Lung microvascular endothelial cell (primary cell): ENCODE results near the gene GAP43. TPM values are rescaled to one million over a fixed set of nuclear protein-coding genes. Genes with fewer than 3 reads are reported as not detected.

Experiments
- DNase-seq, 2 donors: peaks; one replicate each; pipeline versions ENCODE4 v3.0.0 to v3.0.0-alpha.2; 2010; ENCODE audit warnings: low read depth in 2 of 2
- total RNA-seq: library from RNA; depleted of rRNA; stranded (reverse); fragments of >200 nt; gene quantifications from 2 replicates; pipeline ENCODE4 v1.2.1, GENCODE V29; 2014

Gene GAP43
- total RNA-seq, 1 donor from 2014 or later, result not detected

DNA sequence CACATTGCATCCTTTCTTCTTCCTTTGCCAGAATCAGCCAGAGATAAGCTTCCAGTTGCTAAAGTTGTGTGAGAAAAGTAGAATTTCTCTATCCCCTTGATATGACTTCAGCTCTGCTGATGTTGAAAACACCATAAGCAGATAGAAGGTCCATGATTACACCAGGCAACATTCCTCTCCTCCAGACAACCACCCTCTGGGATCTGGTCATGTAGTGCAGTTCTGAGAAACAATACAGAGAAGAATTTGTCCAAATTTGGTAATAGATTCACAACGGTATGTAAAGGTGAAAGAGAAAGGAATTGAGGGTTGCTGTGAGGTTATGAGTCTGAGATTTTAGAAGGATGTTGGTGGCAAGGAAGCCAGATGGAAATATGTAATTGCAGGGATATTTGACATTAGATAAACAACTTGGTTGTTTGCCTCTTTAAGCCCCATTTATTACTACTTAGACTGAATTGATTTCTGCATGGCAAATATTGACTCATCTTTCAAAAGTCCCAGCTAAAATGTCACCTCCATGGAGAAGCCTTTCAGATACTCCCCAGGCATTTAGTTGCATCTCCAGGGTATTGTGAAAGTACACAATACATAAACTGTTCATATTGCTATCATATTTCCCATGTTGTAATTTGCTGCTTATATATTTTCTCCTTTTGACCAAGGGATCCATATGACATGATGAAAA, 134.9 kb downstream of the GAP43 start:
- DNase-seq, result no peak

DNA sequence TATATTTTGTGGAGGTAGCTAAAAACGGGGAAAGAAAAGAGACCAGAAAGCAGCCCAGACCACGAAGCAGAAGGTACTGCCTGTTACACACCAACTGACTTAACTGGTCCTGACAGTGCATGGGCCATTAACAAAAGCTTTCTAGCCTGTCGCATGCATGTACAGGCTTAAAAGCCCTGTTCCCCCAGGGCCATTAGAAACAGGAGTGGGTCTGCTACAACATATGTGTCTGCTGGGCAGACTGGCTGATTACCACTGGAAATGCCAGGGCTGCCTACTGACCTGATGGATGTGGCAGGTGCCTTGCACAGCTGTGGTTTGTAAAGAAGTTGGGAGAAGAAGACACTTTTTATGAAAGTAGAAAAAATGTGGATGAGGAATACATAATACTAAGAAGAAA, 137.4 kb downstream of the GAP43 start:
- no peak for DNase-seq

DNA sequence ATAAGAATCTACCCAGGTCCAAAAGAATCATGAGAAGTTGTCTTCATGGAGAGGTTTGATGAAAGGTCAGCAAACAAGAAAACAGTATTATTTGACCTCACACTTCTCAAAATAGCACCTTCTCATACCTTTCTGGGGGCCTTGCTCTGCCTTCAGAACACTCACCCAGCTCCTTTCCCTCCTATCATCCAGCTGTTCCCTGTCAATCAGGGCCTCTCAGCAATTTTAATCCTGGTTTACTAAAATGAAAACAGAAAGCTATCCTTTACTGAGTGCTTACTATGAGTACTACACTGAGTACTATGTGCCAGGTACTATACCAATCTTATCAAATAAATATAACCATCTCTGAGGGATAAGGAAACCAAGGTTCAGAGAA, 138.6 kb downstream of the GAP43 start:
- no peak for DNase-seq

DNA sequence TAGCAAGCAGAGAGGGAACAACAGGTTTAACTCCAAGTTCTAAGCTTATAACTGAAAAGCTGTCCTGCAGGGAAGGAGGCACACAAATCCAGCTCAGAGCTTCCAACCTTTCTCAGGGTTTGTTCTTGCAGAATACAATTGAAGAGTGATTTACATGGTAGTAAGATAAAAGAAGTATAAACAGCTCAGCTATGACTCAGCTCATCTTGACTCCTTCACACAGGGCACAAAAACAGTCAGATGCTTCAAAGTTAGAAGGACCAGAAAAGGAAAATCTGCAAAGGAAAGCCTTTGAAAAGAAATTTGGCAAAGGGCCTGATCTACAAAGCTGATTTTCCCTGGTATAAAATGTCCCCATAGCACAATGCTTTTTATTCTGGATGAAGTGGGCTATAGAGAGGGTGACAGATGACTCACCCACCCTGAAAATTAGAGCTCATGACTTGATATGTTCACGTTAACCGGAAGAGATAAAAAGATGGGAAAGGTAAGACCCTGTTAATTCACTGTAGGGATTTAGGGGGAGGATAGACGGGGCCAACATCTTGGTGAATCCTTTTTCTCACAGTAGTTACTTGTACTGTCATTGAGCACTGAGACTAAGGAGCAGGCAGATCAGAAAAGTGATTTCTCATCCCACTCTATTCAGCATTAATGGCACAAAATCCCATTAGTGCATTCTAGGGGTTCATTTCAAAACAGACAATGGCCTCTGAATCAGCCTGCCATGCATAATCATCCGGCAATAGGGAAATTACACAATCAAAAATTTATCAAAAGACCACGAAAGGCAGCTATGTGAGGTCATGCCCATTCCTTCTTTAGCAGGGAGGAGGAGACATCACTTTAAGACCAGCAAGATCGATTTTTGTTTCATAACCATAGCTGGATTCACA, 143.5 kb downstream of the GAP43 start:
- peak in 1 of 2 donors; percentile 61 for DNase-seq

DNA sequence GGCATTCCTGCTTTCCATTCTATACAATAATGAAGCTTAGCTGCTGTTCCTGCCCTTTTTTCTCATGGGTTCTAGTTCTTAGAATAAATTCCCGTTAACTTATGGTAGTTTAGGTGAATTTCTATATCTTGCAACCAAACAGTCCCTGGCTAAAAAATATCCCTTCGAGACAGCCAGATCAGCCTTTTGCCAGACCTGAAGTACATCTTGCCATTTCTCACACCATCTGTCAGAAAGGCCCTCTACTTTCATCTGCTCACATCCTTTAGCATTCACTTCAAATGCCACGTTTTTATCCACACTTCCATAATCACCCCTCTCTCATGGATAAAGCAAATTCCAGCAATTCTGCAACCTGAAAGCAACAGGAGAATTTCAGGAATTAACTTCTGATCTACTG, 145.4 kb downstream of the GAP43 start:
- no peak for DNase-seq
